ENCODE results near the gene RIPOR2.

The RIPOR2 gene

GRCh38 chr6:24922814-24923213, 12.9 kb downstream of the RIPOR2 start:
- TF ChIP-seq CTCF (IDR thresholded peaks at IDR 0.05): no peak

GRCh38 chr6:24922170-24922569, 13.6 kb downstream of the RIPOR2 start:
- TF ChIP-seq CTCF (IDR thresholded peaks at IDR 0.05): no peak

- no peak for TF ChIP-seq CTCF (IDR thresholded peaks at IDR 0.05)
Observed at GRCh38 chr6:24920136-24920535, 15.6 kb downstream of the RIPOR2 start.

GRCh38 chr6:24919056-24919892, 16.5 kb downstream of the RIPOR2 start:
- TF ChIP-seq CTCF (IDR thresholded peaks at IDR 0.05): no peak

GRCh38 chr6:24918641-24919055, 17.1 kb downstream of the RIPOR2 start:
- TF ChIP-seq CTCF (IDR thresholded peaks at IDR 0.05): no peak

GRCh38 chr6:24916496-24916895, 19.3 kb downstream of the RIPOR2 start:
- TF ChIP-seq CTCF (IDR thresholded peaks at IDR 0.05): no peak

- no peak for TF ChIP-seq CTCF (IDR thresholded peaks at IDR 0.05)
Observed at GRCh38 chr6:24915641-24916040, 20.1 kb downstream of the RIPOR2 start.
